MM.1S (cell line): ENCODE results near the gene KCTD15.

ENCODE experiments used
- DNase-seq: peaks from one replicate; pipeline ENCODE4 v3.0.0-alpha.2; 2015
- H2AFZ ChIP-seq: fragments of 300-600 bp; sonication (generic); 2 replicates; pipeline ENCODE4 v1.6.0; 2016; ENCODE audit warnings: antibody characterized with exemption, low read length
- H3F3A ChIP-seq: fragments of 300-600 bp; sonication (generic); 2 replicates; pipeline ENCODE4 v1.6.1; 2016; ENCODE audit warnings: mild to moderate bottlenecking, antibody characterized with exemption, low read length, moderate library complexity, mixed read lengths; ENCODE audit not compliant: insufficient read depth
- H3K27ac ChIP-seq: fragments of 300-600 bp; sonication (generic); 2 replicates; pipeline ENCODE4 v1.5.1; 2016; ENCODE audit warnings: mild to moderate bottlenecking, low read length
- H3K27me3 ChIP-seq: fragments of 300-600 bp; sonication (generic); replicated peaks from 2 replicates; pipeline ENCODE4 v1.6.0; 2016; ENCODE audit warnings: low read length; ENCODE audit not compliant: insufficient read depth
- H3K36me3 ChIP-seq: fragments of 300-600 bp; sonication (generic); replicated peaks from 2 replicates; pipeline ENCODE4 v1.6.1; 2016; ENCODE audit warnings: mild to moderate bottlenecking, low read length, mixed read lengths; ENCODE audit not compliant: insufficient read depth
- H3K4me1 ChIP-seq: fragments of 300-600 bp; sonication (generic); 2 replicates; pipeline ENCODE4 v1.6.1; 2016; ENCODE audit warnings: low read length, mixed read lengths
- H3K4me2 ChIP-seq: fragments of 300-600 bp; sonication (generic); 2 replicates; pipeline ENCODE4 v1.6.0; 2016; ENCODE audit warnings: low read depth, low read length
- H3K4me3 ChIP-seq: fragments of 300-600 bp; sonication (generic); 2 replicates; pipeline ENCODE4 v1.5.1; 2016; ENCODE audit warnings: low read length, mixed read lengths
- H3K79me2 ChIP-seq: fragments of 300-600 bp; sonication (generic); 2 replicates; pipeline ENCODE4 v1.6.1; 2016; ENCODE audit warnings: mixed run types, low read length, mixed read lengths
- H3K9ac ChIP-seq: fragments of 300-600 bp; sonication (generic); 2 replicates; pipeline ENCODE4 v1.6.1; 2016; ENCODE audit warnings: low read length, mixed read lengths
- H3K9me2 ChIP-seq: fragments of 300-600 bp; sonication (generic); replicated peaks from 2 replicates; pipeline ENCODE4 v1.6.1; 2016; ENCODE audit warnings: mild to moderate bottlenecking, low read length, mixed read lengths; ENCODE audit not compliant: insufficient read depth
- H3K9me3 ChIP-seq: fragments of 300-600 bp; sonication (generic); replicated peaks from 2 replicates; pipeline ENCODE4 v1.6.1; 2016; ENCODE audit warnings: mild to moderate bottlenecking, low read length, mixed read lengths; ENCODE audit not compliant: insufficient read depth
- H4K20me1 ChIP-seq: fragments of 300-600 bp; sonication (generic); 2 replicates; pipeline ENCODE4 v1.6.1; 2016; ENCODE audit warnings: mild to moderate bottlenecking, low read length, moderate library complexity, mixed read lengths; ENCODE audit not compliant: insufficient read depth
- EZH2 ChIP-seq: fragments of 300-600 bp; sonication (generic); optimal IDR thresholded peaks from 2 replicates; pipeline ENCODE3; 2017; ENCODE audit warnings: low read depth, mild to moderate bottlenecking, antibody characterized with exemption, low read length, mixed read lengths
- EZH2phosphoT487 ChIP-seq: fragments of 300-600 bp; sonication (generic); IDR thresholded peaks from 2 replicates; pipeline ENCODE4 v1.6.1; 2018; ENCODE audit warnings: antibody characterized with exemption, low read length
- TF ChIP-seq, protein P1 (sequence below): fragments of 300-600 bp; sonication (generic); IDR thresholded peaks from 2 replicates; pipeline ENCODE4 v1.5.1; 2016; ENCODE audit warnings: antibody characterized with exemption, low read length, mixed read lengths

Gene KCTD15

DNA sequence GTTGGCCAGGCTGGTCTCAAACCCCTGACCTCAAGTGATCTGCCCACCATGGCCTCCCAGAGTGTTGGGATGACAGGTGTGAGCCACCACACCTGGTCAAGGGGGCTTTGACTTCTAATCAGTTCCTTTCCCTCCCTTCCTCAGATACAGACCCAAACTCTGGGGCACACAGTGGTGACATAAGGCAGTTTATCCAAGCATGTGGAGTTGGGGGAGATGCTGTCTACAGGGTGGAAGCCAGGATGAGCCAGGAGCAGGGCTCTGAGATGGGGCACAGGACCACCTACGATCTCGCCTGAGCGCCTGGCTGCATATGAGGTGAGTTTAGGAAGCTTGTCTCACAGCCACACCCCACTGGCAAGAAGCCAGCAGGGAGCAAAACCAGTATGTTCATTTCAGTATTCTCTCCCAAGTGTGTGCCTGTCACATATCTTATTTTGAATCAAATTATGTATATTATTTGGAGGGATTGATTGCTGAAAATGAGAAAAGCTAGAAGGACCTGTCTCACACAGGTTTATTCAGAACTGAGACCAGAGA, 67.7 kb downstream of the KCTD15 start:
- Histone ChIP-seq H2AFZ (no peak overlapping the region), H3K36me3 (no peaks in the 10 kb centered on the region), H4K20me1 (no peaks in the 10 kb centered on the region), H3K9ac (no peak overlapping the region), H3K27me3 (peaks cover 38% of the 10 kb centered on the region), H3K79me2 (no peaks in the 10 kb centered on the region), H3K9me2 (no peaks in the 10 kb centered on the region), H3K27ac (no peak overlapping the region), H3K9me3 (no peaks in the 10 kb centered on the region), H3K4me1 (no peaks in the 10 kb centered on the region), H3F3A (no peaks in the 10 kb centered on the region), H3K4me2 (no peak overlapping the region), H3K4me3 (no peak overlapping the region)
- no peak for DNase-seq
- TF ChIP-seq EZH2: no peak
- no peak for TF ChIP-seq EZH2phosphoT487
- TF ChIP-seq, protein P1, sequence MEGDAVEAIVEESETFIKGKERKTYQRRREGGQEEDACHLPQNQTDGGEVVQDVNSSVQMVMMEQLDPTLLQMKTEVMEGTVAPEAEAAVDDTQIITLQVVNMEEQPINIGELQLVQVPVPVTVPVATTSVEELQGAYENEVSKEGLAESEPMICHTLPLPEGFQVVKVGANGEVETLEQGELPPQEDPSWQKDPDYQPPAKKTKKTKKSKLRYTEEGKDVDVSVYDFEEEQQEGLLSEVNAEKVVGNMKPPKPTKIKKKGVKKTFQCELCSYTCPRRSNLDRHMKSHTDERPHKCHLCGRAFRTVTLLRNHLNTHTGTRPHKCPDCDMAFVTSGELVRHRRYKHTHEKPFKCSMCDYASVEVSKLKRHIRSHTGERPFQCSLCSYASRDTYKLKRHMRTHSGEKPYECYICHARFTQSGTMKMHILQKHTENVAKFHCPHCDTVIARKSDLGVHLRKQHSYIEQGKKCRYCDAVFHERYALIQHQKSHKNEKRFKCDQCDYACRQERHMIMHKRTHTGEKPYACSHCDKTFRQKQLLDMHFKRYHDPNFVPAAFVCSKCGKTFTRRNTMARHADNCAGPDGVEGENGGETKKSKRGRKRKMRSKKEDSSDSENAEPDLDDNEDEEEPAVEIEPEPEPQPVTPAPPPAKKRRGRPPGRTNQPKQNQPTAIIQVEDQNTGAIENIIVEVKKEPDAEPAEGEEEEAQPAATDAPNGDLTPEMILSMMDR: no peak

DNA sequence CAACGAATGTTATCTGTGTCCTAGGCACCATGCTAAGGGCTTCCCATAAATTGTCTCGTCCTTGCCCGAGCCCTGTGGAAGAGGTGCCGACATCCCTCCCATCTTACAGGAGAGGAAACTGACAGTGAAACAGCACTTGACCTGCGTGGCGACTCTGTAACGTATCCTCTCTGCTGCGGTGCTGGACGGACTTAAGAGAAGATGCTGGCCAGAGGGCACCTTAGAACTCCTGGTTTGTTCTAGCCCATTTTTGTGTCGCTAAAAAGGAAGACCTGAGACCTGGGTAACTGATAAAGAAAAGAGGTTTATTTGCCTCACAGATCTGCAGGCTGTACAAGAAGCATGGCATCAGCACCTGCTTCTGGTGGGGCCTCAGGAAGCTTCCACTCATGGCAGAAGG, 68.6 kb downstream of the KCTD15 start:
- no peaks in the 10 kb centered on the region for H3K79me2 ChIP-seq
- H3K4me3 ChIP-seq: no peak overlapping the region
- no peaks in the 10 kb centered on the region for H3K9me3 ChIP-seq
- no peak overlapping the region for H2AFZ ChIP-seq
- DNase-seq: no peak
- peaks cover 42% of the 10 kb centered on the region for H3K27me3 ChIP-seq
- no peaks in the 10 kb centered on the region for H3K36me3 ChIP-seq
- no peaks in the 10 kb centered on the region for H4K20me1 ChIP-seq
- H3K4me2 ChIP-seq: no peak overlapping the region
- H3F3A ChIP-seq: no peaks in the 10 kb centered on the region
- no peaks in the 10 kb centered on the region for H3K4me1 ChIP-seq
- no peaks in the 10 kb centered on the region for H3K9me2 ChIP-seq
- no peak overlapping the region for H3K27ac ChIP-seq
- no peak overlapping the region for H3K9ac ChIP-seq
- no peak for TF ChIP-seq EZH2
- TF ChIP-seq, protein P1: no peak
- no peak for TF ChIP-seq EZH2phosphoT487
